Subcutaneous adipose tissue (tissue), 4 donors: ENCODE results near the gene TBPL2. TPM values are rescaled to one million over a fixed set of nuclear protein-coding genes. Genes with fewer than 3 reads are reported as not detected.

Experiments used
- CTCF ChIP-seq: fragments of 450-650 bp; IDR thresholded peaks from one replicate; pipeline ENCODE4 v1.5.1; 2016; ENCODE audit warnings: low read depth, mild to moderate bottlenecking, control low read depth, antibody characterized with exemption, moderate library complexity
- total RNA-seq, 4 donors: library from RNA; depleted of rRNA; stranded (reverse); fragments of >200 nt; gene quantifications; one replicate each; pipeline ENCODE4 v1.1.0, GENCODE V29; 2016

TBPL2 gene
- total RNA-seq, 4 donors from 2014 or later: not detected

- no peak for TF ChIP-seq CTCF
These were observed 25.9 kb downstream of the TBPL2 start for GRCh38 chr14:55414551-55414950.

- no peak for TF ChIP-seq CTCF
These were observed 27.7 kb downstream of the TBPL2 start for GRCh38 chr14:55412676-55413075.

- TF ChIP-seq CTCF: no peak
These were observed 28.7 kb downstream of the TBPL2 start, which contains the start of gene ATG14 for GRCh38 chr14:55411426-55412389. Gene ATG14 (minus strand): TSS chr14:55411830. CDS start chr14:55411822, 8 bp downstream.

GRCh38 chr14:55410876-55411275, 29.5 kb downstream of the TBPL2 start:
- TF ChIP-seq CTCF: no peak

GRCh38 chr14:55404173-55404854, 36.1 kb downstream of the TBPL2 start:
- TF ChIP-seq CTCF: no peak

- TF ChIP-seq CTCF: no peak
These were observed 38.7 kb downstream of the TBPL2 start for GRCh38 chr14:55401751-55402150.

GRCh38 chr14:55399852-55400251, 40.6 kb downstream of the TBPL2 start:
- no peak for TF ChIP-seq CTCF
